ENCODE data around the gene SEMA3E. TPM values are rescaled to one million over a fixed set of nuclear protein-coding genes. Genes with fewer than 3 reads are reported as not detected.

Gene SEMA3E
- total RNA-seq, 1 donor from 2014 or later, result 4.6 TPM

GRCh38 chr7:83684928-83685327 lies 36.0 kb upstream of the SEMA3E start:
- Histone ChIP-seq H3K27me3 (ENCODE audit: insufficient read depth, low read length) (no peaks in the 10 kb centered on the region), H2AFZ (ENCODE audit: low read depth, low read length) (no peak overlapping the region), H3K27ac (ENCODE audit: low read depth, low read length) (no peak overlapping the region), H3K4me2 (ENCODE audit: low read length) (no peak overlapping the region), H3K36me3 (ENCODE audit: insufficient read depth, low read length) (no peaks in the 10 kb centered on the region), H3K79me2 (ENCODE audit: insufficient read depth, low read length) (no peaks in the 10 kb centered on the region), H3K9ac (ENCODE audit: low read length) (no peak overlapping the region), H4K20me1 (ENCODE audit: insufficient read depth, low read length) (no peaks in the 10 kb centered on the region), H3K9me3 (ENCODE audit: insufficient read depth, low read depth, low read length) (no peaks in the 10 kb centered on the region), H3K4me1 (ENCODE audit: insufficient read depth, low read length) (no peaks in the 10 kb centered on the region), H3K4me3 (ENCODE audit: insufficient read depth, low read depth, low read length) (no peak overlapping the region)
- no peak for FAIRE-seq
- Mint-ChIP-seq H3K4me3 (ENCODE audit: unreplicated experiment) (no peak overlapping the region), H3K9me3 (ENCODE audit: unreplicated experiment) (no peaks in the 10 kb centered on the region), H3K4me1 (ENCODE audit: low read depth, unreplicated experiment) (peaks cover 6% of the 10 kb centered on the region), H3K36me3 (ENCODE audit: low read depth, unreplicated experiment) (no peaks in the 10 kb centered on the region), H3K27me3 (ENCODE audit: low read depth, unreplicated experiment) (no peaks in the 10 kb centered on the region), H3K27ac (ENCODE audit: unreplicated experiment) (peak overlapping the region; percentile 80)
- TF ChIP-seq EZH2 (IDR thresholded peaks at IDR 0.05; ENCODE audit: insufficient read depth, low read length) (no peak), CTCF (IDR thresholded peaks at IDR 0.05; ENCODE audit: insufficient read depth, low read depth, low read length) (no peak)
- DNase-seq (ENCODE audit: low read depth), result no peak

- no peaks in the 10 kb centered on the region for H3K79me2 ChIP-seq (ENCODE audit: insufficient read depth, low read length)
These were observed 32.4 kb upstream of the SEMA3E start for GRCh38 chr7:83681200-83681778.

More at GRCh38 chr7:83681200-83681778, 32.4 kb upstream of the SEMA3E start:
- Mint-ChIP-seq H3K4me1 (ENCODE audit: low read depth, unreplicated experiment) (peaks cover 12% of the 10 kb centered on the region), H3K27ac (ENCODE audit: unreplicated experiment) (no peak overlapping the region), H3K4me3 (ENCODE audit: unreplicated experiment) (no peak overlapping the region), H3K9me3 (ENCODE audit: unreplicated experiment) (no peaks in the 10 kb centered on the region), H3K27me3 (ENCODE audit: low read depth, unreplicated experiment) (peaks cover 1% of the 10 kb centered on the region), H3K36me3 (ENCODE audit: low read depth, unreplicated experiment) (no peaks in the 10 kb centered on the region)
- no peak overlapping the region for H3K4me2 ChIP-seq (ENCODE audit: low read length)
- no peak overlapping the region for H2AFZ ChIP-seq (ENCODE audit: low read depth, low read length)
- FAIRE-seq (no peak), DNase-seq (ENCODE audit: low read depth) (no peak)
- H3K36me3 ChIP-seq (ENCODE audit: insufficient read depth, low read length), result no peaks in the 10 kb centered on the region
- no peak overlapping the region for H3K27ac ChIP-seq (ENCODE audit: low read depth, low read length)
- no peak overlapping the region for H3K4me3 ChIP-seq (ENCODE audit: insufficient read depth, low read depth, low read length)
- H3K9ac ChIP-seq (ENCODE audit: low read length), result no peak overlapping the region
- H3K9me3 ChIP-seq (ENCODE audit: insufficient read depth, low read depth, low read length), result no peaks in the 10 kb centered on the region
- H3K4me1 ChIP-seq (ENCODE audit: insufficient read depth, low read length), result peaks cover 10% of the 10 kb centered on the region
- TF ChIP-seq CTCF (IDR thresholded peaks at IDR 0.05; ENCODE audit: insufficient read depth, low read depth, low read length), result no peak
- TF ChIP-seq EZH2 (IDR thresholded peaks at IDR 0.05; ENCODE audit: insufficient read depth, low read length), result no peak
- no peaks in the 10 kb centered on the region for H4K20me1 ChIP-seq (ENCODE audit: insufficient read depth, low read length)
- no peaks in the 10 kb centered on the region for H3K27me3 ChIP-seq (ENCODE audit: insufficient read depth, low read length)

Data from astrocyte (in vitro differentiated cells and primary cell).